Measurements from ENCODE around the gene PLA2G5.

DNA sequence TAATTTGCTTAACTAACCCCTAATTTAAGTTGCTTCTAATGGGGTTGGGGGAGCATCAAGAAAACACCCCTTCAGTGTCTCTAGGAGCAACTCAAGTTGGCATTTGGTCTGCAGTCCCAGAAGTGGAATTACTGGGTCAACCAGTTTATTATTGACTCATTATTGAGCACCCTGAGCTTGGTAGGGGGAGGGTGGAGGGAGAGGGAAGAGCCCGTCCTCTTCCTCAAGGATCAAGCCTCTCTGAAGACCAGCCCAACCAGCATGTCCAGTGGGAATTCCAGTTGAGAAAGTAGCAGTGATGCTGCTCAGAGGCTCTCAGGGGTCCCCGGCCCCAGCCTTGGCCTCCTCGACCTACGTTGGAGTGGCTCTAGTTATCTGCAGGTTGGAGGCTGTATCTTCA is 67.1 kb downstream of the PLA2G5 start:
- no peak for TF ChIP-seq POLR2A (IDR thresholded peaks at IDR 0.05; ENCODE audit: low read depth, low read length)
- TF ChIP-seq, protein P1, sequence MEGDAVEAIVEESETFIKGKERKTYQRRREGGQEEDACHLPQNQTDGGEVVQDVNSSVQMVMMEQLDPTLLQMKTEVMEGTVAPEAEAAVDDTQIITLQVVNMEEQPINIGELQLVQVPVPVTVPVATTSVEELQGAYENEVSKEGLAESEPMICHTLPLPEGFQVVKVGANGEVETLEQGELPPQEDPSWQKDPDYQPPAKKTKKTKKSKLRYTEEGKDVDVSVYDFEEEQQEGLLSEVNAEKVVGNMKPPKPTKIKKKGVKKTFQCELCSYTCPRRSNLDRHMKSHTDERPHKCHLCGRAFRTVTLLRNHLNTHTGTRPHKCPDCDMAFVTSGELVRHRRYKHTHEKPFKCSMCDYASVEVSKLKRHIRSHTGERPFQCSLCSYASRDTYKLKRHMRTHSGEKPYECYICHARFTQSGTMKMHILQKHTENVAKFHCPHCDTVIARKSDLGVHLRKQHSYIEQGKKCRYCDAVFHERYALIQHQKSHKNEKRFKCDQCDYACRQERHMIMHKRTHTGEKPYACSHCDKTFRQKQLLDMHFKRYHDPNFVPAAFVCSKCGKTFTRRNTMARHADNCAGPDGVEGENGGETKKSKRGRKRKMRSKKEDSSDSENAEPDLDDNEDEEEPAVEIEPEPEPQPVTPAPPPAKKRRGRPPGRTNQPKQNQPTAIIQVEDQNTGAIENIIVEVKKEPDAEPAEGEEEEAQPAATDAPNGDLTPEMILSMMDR (conservative IDR thresholded peaks at IDR 0.05; ENCODE audit: low read depth, low read length) = no peak

Data from IMR-90 (cell line).